Heart left ventricle (tissue), 16 donors: ENCODE measurements around the gene CCDC148. TPM values are rescaled to one million over a fixed set of nuclear protein-coding genes. Genes with fewer than 3 reads are reported as not detected.

Experiments
- ATAC-seq, 4 donors: fragments of 200-7000 bp; cut with Tn5 transposase; one replicate each; pipeline ENCODE4 v1.9.1; 2020 to 2022; ENCODE audit warnings: moderate library complexity in 4 of 4, mild to moderate bottlenecking in 3 of 4, moderate number of reproducible peaks in 1 of 4
- DNase-seq, 5 donors: peaks; one replicate each; pipeline ENCODE4 v3.0.0-alpha.2; 2020
- H3K27ac ChIP-seq, 12 donors: fragments of 200-600 bp; sonication (generic) in 4 of 12; one replicate each; pipeline versions ENCODE4 v1.5.0 to v1.8.0; 2016 to 2022; ENCODE audit warnings: mild to moderate bottlenecking in 2 of 12
- H3K27me3 ChIP-seq, 9 donors: fragments of 200-600 bp; sonication (generic) in 2 of 9; one replicate each; pipeline versions ENCODE4 v1.5.1 to v1.8.0; 2016 to 2022; ENCODE audit warnings: mild to moderate bottlenecking in 3 of 9
- H3K36me3 ChIP-seq, 9 donors: fragments of 200-600 bp; sonication (generic) in 2 of 9; one replicate each; pipeline versions ENCODE4 v1.5.0 to v1.8.0; 2018 to 2022; ENCODE audit warnings: mild to moderate bottlenecking in 2 of 9
- H3K4me1 ChIP-seq, 12 donors: fragments of 200-600 bp; sonication (generic) in 4 of 12; one replicate each; pipeline versions ENCODE4 v1.5.0 to v1.8.0; 2016 to 2022; ENCODE audit warnings: mild to moderate bottlenecking in 3 of 12
- H3K4me3 ChIP-seq, 12 donors: fragments of 200-600 bp; sonication (generic) in 4 of 12; one replicate each; pipeline versions ENCODE4 v1.5.0 to v1.8.0; 2017 to 2022; ENCODE audit warnings: mild to moderate bottlenecking in 9 of 12, moderate library complexity in 4 of 12
- H3K9me3 ChIP-seq, 12 donors: fragments of 200-600 bp; sonication (generic) in 4 of 12; one replicate each; pipeline versions ENCODE4 v1.5.0 to v1.8.0; 2016 to 2022; ENCODE audit warnings: mild to moderate bottlenecking in 1 of 12
- POLR2A ChIP-seq, 2 donors: fragments of 450-650 bp; IDR thresholded peaks; one replicate each; pipeline ENCODE4 v1.6.1; 2017; ENCODE audit warnings: antibody characterized with exemption in 2 of 2, mild to moderate bottlenecking in 2 of 2, moderate library complexity in 2 of 2
- WGBS, 4 donors: extraction: QIAGEN DNeasy Blood & Tissue Kit in 2 of 4; methylation state at CpG; one replicate each; pipeline versions ENCODE4 v1.1.5 to v1.1.7; 2013 to 2018; 5-methylcytosine and 5-hydroxymethylcytosine counted together
- intact Hi-C, 10 donors: fragments of 100-400 bp; cut with DNase I; formaldehyde crosslinking; loops; one replicate each; pipeline versions ENCODE4 v1.11.1 to v1.14.2; 2022
- polyA plus RNA-seq, 2 donors: library from polyadenylated mRNA; stranded (reverse); fragments of 200-250 nt; gene quantifications; one replicate each; pipeline ENCODE4 v1.2.3, GENCODE V29; 2013
- total RNA-seq, 9 donors: library from RNA; depleted of rRNA in 2 of 9; stranded (reverse); fragments of >200 nt in 2 of 9; fragmentation: NEBNext Ultra II Directional in 3 of 9; extraction: Animal tissue kit (Norgen Biotek cat#: 25700) in 3 of 9; gene quantifications; one replicate each; pipeline versions ENCODE4 v1.1.0 to v1.2.4, GENCODE V29; 2016 to 2023
- TF ChIP-seq, protein P1 (sequence below), 12 donors: fragments of 200-600 bp; sonication (generic) in 4 of 12; IDR thresholded peaks; one replicate each; pipeline versions ENCODE4 v1.5.0 to v1.8.0; 2018 to 2022; ENCODE audit warnings: antibody characterized with exemption in 12 of 12, mild to moderate bottlenecking in 5 of 12
- donor health status: ischemic (EF 13 %, LVEDD 7.1; RV severe dilation, severe dysfunction).
- donor health status: healthy with polysubstance abuse.
- donor health status: DM: no; HTN: yes; CAD: no.
- donor health status: DM: no; HTN: no; CAD: no.
- donor health status: ischemic (EF 25% LVEDD 6.9; RV normal size, moderate dysfunction).
- donor health status: ischemic (EF 25% LVEDD 5.7; RV mildly dilated, moderate dysfunction).
- donor health status: healthy.
- donor health status: DM: yes; HTN: yes; CAD: no.
- donor health status: ischemic (EF 35%, LVEDD 5.7; RV mildly dilated, moderate dysfunction).
- donor health status: nonischemic (EF 11% LVEDD 7.7; RV severe dilation, severe dysfunction).
- donor health status: DM: yes; HTN: yes; CAD: no.
- donor health status: PGD.
- donor health status: ischemic (EF 29% LVEDD 5.4; RV normal size, mild dysfunction).
- donor health status: nonischemic (EF 23%, LVEDD 6.1; RV moderate dilation, normal function).

Gene CCDC148
- total and polyA plus RNA-seq, 11 donors = 0.24 to 1.2 (median 0.75) TPM; not detected in 2

DNA sequence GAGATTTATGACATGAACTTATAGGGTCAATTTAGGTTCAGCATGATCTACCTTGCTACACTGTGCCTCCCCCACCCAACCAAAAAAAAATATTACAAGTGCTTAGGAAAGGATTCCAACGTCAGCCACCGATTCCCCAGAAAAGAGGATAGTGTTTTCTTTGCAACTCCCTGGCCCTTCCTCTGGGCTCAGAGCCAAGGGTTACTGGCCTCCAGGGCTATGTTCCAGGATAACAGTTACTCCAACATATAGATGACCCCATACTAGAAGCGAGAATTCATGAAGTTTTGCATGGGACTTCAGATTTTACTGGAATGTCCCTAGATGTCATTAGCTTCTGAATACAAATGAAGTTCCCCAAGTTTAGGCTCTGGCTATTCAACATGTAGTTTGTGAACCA is 182.8 kb downstream of the CCDC148 start:
- no peak overlapping the region for H3K4me3 ChIP-seq
- H3K36me3 ChIP-seq = no peaks in the 10 kb centered on the region
- intact Hi-C loops = no loop called here

DNA sequence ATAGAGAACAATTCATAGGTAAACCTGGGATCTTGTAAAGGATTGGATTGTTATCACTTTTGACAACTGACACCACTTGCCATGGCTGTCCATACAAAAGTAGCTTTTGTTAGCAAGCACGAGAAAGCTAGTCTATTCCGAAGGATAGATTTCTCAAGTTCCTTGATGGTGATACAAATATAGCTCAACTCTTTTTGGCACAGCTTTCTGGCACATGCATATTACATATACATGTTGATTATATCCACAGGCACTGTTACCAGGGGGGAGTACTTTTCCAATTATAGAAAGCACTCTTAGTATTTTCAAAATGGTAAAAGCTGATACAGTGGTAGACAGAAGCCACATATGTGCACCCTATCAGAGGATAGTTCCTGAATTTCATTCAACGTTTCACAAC is 186.0 kb downstream of the CCDC148 start:
- Histone ChIP-seq H3K4me1 (no peaks in the 10 kb centered on the region), H3K4me3 (no peak overlapping the region), H3K36me3 (no peaks in the 10 kb centered on the region), H3K27ac (no peak overlapping the region), H3K27me3 (peaks cover 0 to 3% (median 0%) of the 10 kb centered on the region in 9 donors), H3K9me3 (no peaks in the 10 kb centered on the region)
- DNase-seq (no peak), ATAC-seq (no peak)
- 41 to 43% (median 43%) methylated on average over 3 of the region's 3 CpGs for WGBS, 4 donors
- intact Hi-C loops = loop anchor here in 1 of 10 donors (2.0 kb wide), 1 partner anchor 44 kb away; no protein-coding TSS in a partner anchor
- no peak for TF ChIP-seq POLR2A (IDR thresholded peaks at IDR 0.05)
- TF ChIP-seq, protein P1, sequence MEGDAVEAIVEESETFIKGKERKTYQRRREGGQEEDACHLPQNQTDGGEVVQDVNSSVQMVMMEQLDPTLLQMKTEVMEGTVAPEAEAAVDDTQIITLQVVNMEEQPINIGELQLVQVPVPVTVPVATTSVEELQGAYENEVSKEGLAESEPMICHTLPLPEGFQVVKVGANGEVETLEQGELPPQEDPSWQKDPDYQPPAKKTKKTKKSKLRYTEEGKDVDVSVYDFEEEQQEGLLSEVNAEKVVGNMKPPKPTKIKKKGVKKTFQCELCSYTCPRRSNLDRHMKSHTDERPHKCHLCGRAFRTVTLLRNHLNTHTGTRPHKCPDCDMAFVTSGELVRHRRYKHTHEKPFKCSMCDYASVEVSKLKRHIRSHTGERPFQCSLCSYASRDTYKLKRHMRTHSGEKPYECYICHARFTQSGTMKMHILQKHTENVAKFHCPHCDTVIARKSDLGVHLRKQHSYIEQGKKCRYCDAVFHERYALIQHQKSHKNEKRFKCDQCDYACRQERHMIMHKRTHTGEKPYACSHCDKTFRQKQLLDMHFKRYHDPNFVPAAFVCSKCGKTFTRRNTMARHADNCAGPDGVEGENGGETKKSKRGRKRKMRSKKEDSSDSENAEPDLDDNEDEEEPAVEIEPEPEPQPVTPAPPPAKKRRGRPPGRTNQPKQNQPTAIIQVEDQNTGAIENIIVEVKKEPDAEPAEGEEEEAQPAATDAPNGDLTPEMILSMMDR (IDR thresholded peaks at IDR 0.05) = no peak

More for the DNA sequence above, 182.8 kb downstream of the CCDC148 start:
- Histone ChIP-seq H3K9me3 (no peaks in the 10 kb centered on the region), H3K27ac (no peak overlapping the region), H3K27me3 (peaks cover 0 to 3% (median 0%) of the 10 kb centered on the region in 9 donors), H3K4me1 (no peaks in the 10 kb centered on the region)
- WGBS, 4 donors = 33 to 49% (median 41%) methylated on average over 3 of the region's 3 CpGs
- DNase-seq (no peak), ATAC-seq (no peak)
- TF ChIP-seq, protein P1 (IDR thresholded peaks at IDR 0.05) = no peak
- TF ChIP-seq POLR2A (IDR thresholded peaks at IDR 0.05) = no peak

GRCh38 chr2:158269143-158269542 is 187.4 kb downstream of the CCDC148 start:
- WGBS, 4 donors = 94 to 98% (median 96%) methylated on average over 2 of the region's 2 CpGs
- no peak overlapping the region for H3K27ac ChIP-seq
- intact Hi-C loops = no loop called here
- ATAC-seq = no peak
- no peak overlapping the region for H3K4me3 ChIP-seq
- H3K4me1 ChIP-seq = no peaks in the 10 kb centered on the region
- no peak for DNase-seq
- H3K9me3 ChIP-seq = no peaks in the 10 kb centered on the region
- peaks cover 0 to 3% (median 0%) of the 10 kb centered on the region in 9 donors for H3K27me3 ChIP-seq
- no peak for TF ChIP-seq POLR2A (IDR thresholded peaks at IDR 0.05)
- TF ChIP-seq, protein P1 (IDR thresholded peaks at IDR 0.05) = no peak
- no peaks in the 10 kb centered on the region for H3K36me3 ChIP-seq

- no peaks in the 10 kb centered on the region for H3K4me1 ChIP-seq
- TF ChIP-seq POLR2A (IDR thresholded peaks at IDR 0.05) = no peak
- TF ChIP-seq, protein P1 (IDR thresholded peaks at IDR 0.05) = no peak
- ATAC-seq (no peak), DNase-seq (no peak)
- no peak overlapping the region for H3K4me3 ChIP-seq
- H3K27ac ChIP-seq = no peak overlapping the region
- H3K9me3 ChIP-seq = peaks cover 0 to 6% (median 0%) of the 10 kb centered on the region in 12 donors
- WGBS, 4 donors = 83 to 94% (median 86%) methylated on average over 2 of the region's 2 CpGs
- no peaks in the 10 kb centered on the region for H3K36me3 ChIP-seq
- intact Hi-C loops = no loop called here
- H3K27me3 ChIP-seq = no peaks in the 10 kb centered on the region
Observed at GRCh38 chr2:158266111-158266510, 190.4 kb downstream of the CCDC148 start.
